HepG2 (cell line): ENCODE data around the gene ARHGDIA. TPM values are rescaled to one million over a fixed set of nuclear protein-coding genes. Genes with fewer than 3 reads are reported as not detected.

Source experiments
- ATF7-NPFF ChIP-seq: sonication (generic); formaldehyde crosslinking; IDR thresholded peaks from 2 replicates; pipeline ENCODE4 v1.8.1; 2023; ENCODE audit warnings: mild to moderate bottlenecking, low read depth, missing genetic modification reagents, moderate library complexity
- BORCS8-MEF2B ChIP-seq: sonication (generic); formaldehyde crosslinking; IDR thresholded peaks from 2 replicates; pipeline ENCODE4 v1.8.0; 2022; ENCODE audit warnings: mild to moderate bottlenecking, missing genetic modification reagents
- DBP ChIP-seq: sonication (generic); formaldehyde crosslinking; IDR thresholded peaks from 2 replicates; pipeline ENCODE4 v1.4.0; 2020; ENCODE audit warnings: missing genetic modification reagents; ENCODE audit errors: not compliant biosample characterization
- ELK4 ChIP-seq: sonication (generic); formaldehyde crosslinking; IDR thresholded peaks from 2 replicates; pipeline ENCODE4 v1.9.0; 2021; ENCODE audit warnings: missing genetic modification reagents, borderline replicate concordance
- GPBP1L1 ChIP-seq: sonication (generic); formaldehyde crosslinking; IDR thresholded peaks from 2 replicates; pipeline ENCODE4 v1.5.0; 2020; ENCODE audit warnings: mild to moderate bottlenecking, missing genetic modification reagents
- HES4 ChIP-seq: sonication (generic); formaldehyde crosslinking; IDR thresholded peaks from 2 replicates; pipeline ENCODE4 v1.9.0; 2021; ENCODE audit warnings: mild to moderate bottlenecking, missing genetic modification reagents, borderline replicate concordance
- HNRNPH1 ChIP-seq: fragments of 200-400 bp; formaldehyde crosslinking; optimal IDR thresholded peaks from 2 replicates; pipeline ENCODE3; 2017; ENCODE audit warnings: mild to moderate bottlenecking, low read depth, low read length
- KDM1A ChIP-seq: IDR thresholded peaks from 2 replicates; pipeline ENCODE4 v1.6.1; 2016; ENCODE audit warnings: missing compliant biosample characterization
- KLF15 ChIP-seq: sonication (generic); formaldehyde crosslinking; IDR thresholded peaks from 2 replicates; pipeline ENCODE4 v1.8.1; 2023; ENCODE audit warnings: borderline replicate concordance, mild to moderate bottlenecking, inconsistent platforms, missing genetic modification reagents, mixed read lengths
- PRPF4 ChIP-seq: fragments of 200-400 bp; formaldehyde crosslinking; IDR thresholded peaks from 2 replicates; pipeline ENCODE4 v1.6.1; 2016; ENCODE audit warnings: low read length, low read depth; ENCODE audit not compliant: poor library complexity, severe bottlenecking
- TBL1XR1 ChIP-seq: fragments of 150-350 bp; IDR thresholded peaks from 2 replicates; pipeline ENCODE4 v1.6.1; 2014; ENCODE audit warnings: borderline replicate concordance, low read length; ENCODE audit not compliant: partially characterized antibody
- UBTF ChIP-seq: sonication (generic); formaldehyde crosslinking; IDR thresholded peaks from 2 replicates; pipeline ENCODE4 v1.4.0; 2020; ENCODE audit warnings: mild to moderate bottlenecking, missing genetic modification reagents
- ZBTB7B ChIP-seq: sonication (generic); formaldehyde crosslinking; IDR thresholded peaks from 2 replicates; pipeline ENCODE4 v1.4.0; 2020; ENCODE audit warnings: missing genetic modification reagents
- ZFP41 ChIP-seq: sonication (generic); formaldehyde crosslinking; IDR thresholded peaks from 2 replicates; pipeline ENCODE4 v1.4.0; 2020; ENCODE audit warnings: mild to moderate bottlenecking, missing genetic modification reagents, borderline replicate concordance
- ZGPAT ChIP-seq: IDR thresholded peaks from 2 replicates; pipeline ENCODE4 v1.6.1; 2016; ENCODE audit warnings: mild to moderate bottlenecking
- ZNF160 ChIP-seq: sonication (generic); formaldehyde crosslinking; IDR thresholded peaks from 2 replicates; pipeline ENCODE4 v1.8.0; 2022; ENCODE audit warnings: mild to moderate bottlenecking, inconsistent platforms, missing genetic modification reagents
- ZNF576 ChIP-seq: sonication (generic); formaldehyde crosslinking; IDR thresholded peaks from 2 replicates; pipeline ENCODE4 v1.4.0; 2020; ENCODE audit warnings: mild to moderate bottlenecking, missing genetic modification reagents
- ZNF629 ChIP-seq: sonication (generic); formaldehyde crosslinking; conservative IDR thresholded peaks from 2 replicates; pipeline ENCODE4 v1.5.0; 2020; ENCODE audit warnings: missing genetic modification reagents
- ZNF713 ChIP-seq: sonication (generic); formaldehyde crosslinking; IDR thresholded peaks from 2 replicates; pipeline ENCODE4 v1.4.0; 2020; ENCODE audit warnings: mild to moderate bottlenecking, missing genetic modification reagents
- ZNF720 ChIP-seq: sonication (generic); formaldehyde crosslinking; IDR thresholded peaks from 2 replicates; pipeline ENCODE4 v1.4.0; 2020; ENCODE audit warnings: missing genetic modification reagents
- ZNF766 ChIP-seq: sonication (generic); formaldehyde crosslinking; IDR thresholded peaks from 2 replicates; pipeline ENCODE4 v1.5.0; 2020; ENCODE audit warnings: missing genetic modification reagents, borderline replicate concordance
- polyA plus RNA-seq, 8 experiments: library from polyadenylated mRNA; depleted of rRNA in 3 of 8; stranded (reverse) in 7 of 8; unstranded in 1 of 8; fragments of >200 nt; fragmentation: Illumina TruSeq in 4 of 8; extraction: Trizol in 4 of 8; gene quantifications; 2 replicates each; pipeline versions ENCODE4 v1.2.1 to v1.2.3, GENCODE V29; 2011 to 2016; ENCODE audit warnings: low read depth in 4 of 8, missing spikeins in 1 of 8, mixed read lengths in 1 of 8; ENCODE audit not compliant: insufficient read depth in 1 of 8
- total RNA-seq, 5 experiments: library from RNA; depleted of rRNA; stranded (reverse); fragments of >200 nt; fragmentation: Illumina TruSeq; extraction: Trizol; gene quantifications; 2 replicates each; pipeline ENCODE4 v1.2.3, GENCODE V29; 2016; ENCODE audit warnings: low read depth in 1 of 5

ARHGDIA gene
- total and polyA plus RNA-seq, 2 of the 13 experiments (the other 11 are each of a cell fraction or from before 2014, with no cell fraction given): 40.0 to 64.0 TPM

GRCh38 chr17:81833160-81833920 lies 37.8 kb downstream of the ARHGDIA start, which contains the start of gene MCRIP1 (continued):
- TF ChIP-seq ZGPAT: peak; percentile 92
- no peak; the same call in 1 of the 2 replicates for TF ChIP-seq KDM1A (CRISPR knock-in tag)
- no peak for TF ChIP-seq HNRNPH1
- TF ChIP-seq ZNF713: 0 out of 2 replicates have a peak, but pooled peaks have one; percentile 3
- TF ChIP-seq ATF7-NPFF (CRISPR knock-in tag): peak; percentile 85; the same call in 1 of the 2 replicates
- peak; percentile 89; the same call in 1 of the 2 replicates for TF ChIP-seq ZFP41 (CRISPR knock-in tag)
- peak; percentile 72; the same call in 1 of the 2 replicates for TF ChIP-seq ZBTB7B (CRISPR knock-in tag)
- no peak for TF ChIP-seq ZNF576 (CRISPR knock-in tag)
- no peak for TF ChIP-seq GPBP1L1
- peak; percentile 39 for TF ChIP-seq ZNF629 (CRISPR knock-in tag)
- TF ChIP-seq BORCS8-MEF2B (CRISPR knock-in tag): peak; percentile 99
- no peak for TF ChIP-seq HES4 (CRISPR knock-in tag)
- TF ChIP-seq DBP (CRISPR knock-in tag): peak; percentile 83
- peak; percentile 94 for TF ChIP-seq KLF15 (CRISPR knock-in tag)
- TF ChIP-seq TBL1XR1: no peak
- peak; percentile 81; the same call in 1 of the 2 replicates for TF ChIP-seq ZNF766
- peak; percentile 93 for TF ChIP-seq ZNF160
- TF ChIP-seq ELK4: no peak
- TF ChIP-seq ZNF720 (CRISPR knock-in tag): no peak
- TF ChIP-seq UBTF: peak; percentile 59; the same call in 1 of the 2 replicates
- no peak for TF ChIP-seq PRPF4
